Measurements from ENCODE around the gene SHISA4. TPM values are rescaled to one million over a fixed set of nuclear protein-coding genes. Genes with fewer than 3 reads are reported as not detected.
A peak's percentile ranks its signal among the peaks of the same experiment; 100 is the strongest.

Gene SHISA4
- total RNA-seq, 2 experiments from 2014 or later: 0.27 to 0.59 TPM

GRCh38 chr1:201883786-201884185 is 4.9 kb upstream of the SHISA4 start:
- CTCF ChIA-PET: interaction anchor here (1.7 to 5.9 kb wide), 2 partner anchors 12 to 16 kb away, joined by 4 to 55 read pairs; no protein-coding TSS in a partner anchor
- POLR2A ChIA-PET: interaction anchor here (0.8 to 1.6 kb wide), 2 partner anchors 10 to 17 kb away, joined by 4 read pairs; no protein-coding TSS in a partner anchor
- intact Hi-C loops (cut with micrococcal nuclease): no loop called here
- Mint-ChIP-seq H3K27ac (no peak overlapping the region), H3K9me3 (no peaks in the 10 kb centered on the region), H3K4me3 (no peak overlapping the region), H3K4me1 (ENCODE audit: low read depth) (peaks cover 5% of the 10 kb centered on the region), H3K36me3 (no peaks in the 10 kb centered on the region), H3K27me3 (peaks cover 16% of the 10 kb centered on the region)
- peak; percentile 29 for DNase-seq

- H3K36me3 Mint-ChIP-seq: no peaks in the 10 kb centered on the region
- H3K27me3 Mint-ChIP-seq: peaks cover 16% of the 10 kb centered on the region
- H3K27ac Mint-ChIP-seq: no peak overlapping the region
- CTCF ChIA-PET: interaction anchor here (5.9 kb wide), 1 partner anchor 11 kb away, joined by 55 read pairs; no protein-coding TSS in a partner anchor
- POLR2A ChIA-PET: interaction anchor here (0.8 to 1.6 kb wide), 2 partner anchors 9 to 16 kb away, joined by 4 read pairs; no protein-coding TSS in a partner anchor
- H3K4me3 Mint-ChIP-seq: no peak overlapping the region
- intact Hi-C loops (cut with micrococcal nuclease): no loop called here
- no peaks in the 10 kb centered on the region for H3K9me3 Mint-ChIP-seq
- H3K4me1 Mint-ChIP-seq (ENCODE audit: low read depth): peaks cover 6% of the 10 kb centered on the region
- DNase-seq: no peak
These were observed 4.3 kb upstream of the SHISA4 start for GRCh38 chr1:201884425-201884824.

- no peak overlapping the region for H3K4me3 Mint-ChIP-seq
- H3K27me3 Mint-ChIP-seq: peaks cover 25% of the 10 kb centered on the region
- no peaks in the 10 kb centered on the region for H3K36me3 Mint-ChIP-seq
- H3K27ac Mint-ChIP-seq: no peak overlapping the region
- CTCF ChIA-PET: interaction anchor here (2.2 to 5.9 kb wide), 2 partner anchors 10 kb away, joined by 36 to 55 read pairs; no protein-coding TSS in a partner anchor
- peaks cover 8% of the 10 kb centered on the region for H3K4me1 Mint-ChIP-seq (ENCODE audit: low read depth)
- POLR2A ChIA-PET: no interaction called here
- intact Hi-C loops (cut with micrococcal nuclease): no loop called here
- DNase-seq: no peak
- H3K9me3 Mint-ChIP-seq: no peaks in the 10 kb centered on the region
These were observed 3.1 kb upstream of the SHISA4 start for GRCh38 chr1:201885531-201886075.

GRCh38 chr1:201886103-201886885 is 2.4 kb upstream of the SHISA4 start:
- POLR2A ChIA-PET: no interaction called here
- intact Hi-C loops (cut with micrococcal nuclease): no loop called here
- CTCF ChIA-PET: interaction anchor here (1.2 to 2.2 kb wide), 2 partner anchors 9 to 10 kb away, joined by 8 to 36 read pairs; no protein-coding TSS in a partner anchor
- no peak for DNase-seq
- Mint-ChIP-seq H3K4me1 (ENCODE audit: low read depth) (peaks cover 8% of the 10 kb centered on the region), H3K27me3 (peaks cover 29% of the 10 kb centered on the region), H3K27ac (no peak overlapping the region), H3K9me3 (no peaks in the 10 kb centered on the region), H3K36me3 (no peaks in the 10 kb centered on the region), H3K4me3 (no peak overlapping the region)

- Mint-ChIP-seq H3K36me3 (no peaks in the 10 kb centered on the region), H3K27ac (no peak overlapping the region), H3K4me1 (ENCODE audit: low read depth) (peaks cover 8% of the 10 kb centered on the region), H3K27me3 (peaks cover 37% of the 10 kb centered on the region), H3K9me3 (no peaks in the 10 kb centered on the region), H3K4me3 (no peak overlapping the region)
- POLR2A ChIA-PET: no interaction called here
- CTCF ChIA-PET: interaction anchor here (1.2 to 2.2 kb wide), 2 partner anchors 9 to 10 kb away, joined by 8 to 36 read pairs; no protein-coding TSS in a partner anchor
- intact Hi-C loops (cut with micrococcal nuclease): no loop called here
- DNase-seq: no peak
These were observed 1.4 kb upstream of the SHISA4 start for GRCh38 chr1:201887116-201887866.

- H3K27me3 Mint-ChIP-seq: peaks cover 49% of the 10 kb centered on the region
- CTCF ChIA-PET: interaction anchor here (0.8 to 1.4 kb wide), 4 partner anchors 11 to 304 kb away, joined by 3 to 4 read pairs (median 3); partner anchors contain the start of gene LGR6
- no peak overlapping the region for H3K27ac Mint-ChIP-seq
These were observed 631 bp downstream of the SHISA4 start for GRCh38 chr1:201889090-201889968.

GRCh38 chr1:201890223-201890622 is 1.5 kb downstream of the SHISA4 start:
- Mint-ChIP-seq H3K4me1 (ENCODE audit: low read depth) (peaks cover 2% of the 10 kb centered on the region), H3K27ac (no peak overlapping the region), H3K4me3 (no peak overlapping the region), H3K27me3 (peaks cover 49% of the 10 kb centered on the region), H3K36me3 (no peaks in the 10 kb centered on the region), H3K9me3 (no peaks in the 10 kb centered on the region)
- CTCF ChIA-PET: interaction anchor here (1.4 kb wide), 1 partner anchor 11 kb away, joined by 3 read pairs; no protein-coding TSS in a partner anchor
- POLR2A ChIA-PET: no interaction called here
- no peak for DNase-seq
- intact Hi-C loops (cut with micrococcal nuclease): no loop called here

More at GRCh38 chr1:201889090-201889968, 631 bp downstream of the SHISA4 start:
- no peak for DNase-seq
- POLR2A ChIA-PET: no interaction called here
- H3K4me3 Mint-ChIP-seq: peak overlapping the region; percentile 16
- H3K4me1 Mint-ChIP-seq (ENCODE audit: low read depth): peaks cover 2% of the 10 kb centered on the region
- no peaks in the 10 kb centered on the region for H3K9me3 Mint-ChIP-seq
- H3K36me3 Mint-ChIP-seq: no peaks in the 10 kb centered on the region
- intact Hi-C loops (cut with micrococcal nuclease): no loop called here

GRCh38 chr1:201890806-201891450 is 2.2 kb downstream of the SHISA4 start:
- POLR2A ChIA-PET: no interaction called here

GRCh38 chr1:201891451-201892045 is 2.9 kb downstream of the SHISA4 start:
- H3K27me3 Mint-ChIP-seq: peaks cover 49% of the 10 kb centered on the region

More at GRCh38 chr1:201890806-201891450, 2.2 kb downstream of the SHISA4 start:
- Mint-ChIP-seq H3K27me3 (peaks cover 49% of the 10 kb centered on the region), H3K9me3 (no peaks in the 10 kb centered on the region), H3K27ac (no peak overlapping the region), H3K36me3 (no peaks in the 10 kb centered on the region), H3K4me1 (ENCODE audit: low read depth) (peaks cover 4% of the 10 kb centered on the region), H3K4me3 (no peak overlapping the region)
- CTCF ChIA-PET: interaction anchor here (2.0 kb wide), 1 partner anchor 13 kb away, joined by 6 read pairs; no protein-coding TSS in a partner anchor
- intact Hi-C loops (cut with micrococcal nuclease): no loop called here
- no peak for DNase-seq

GRCh38 chr1:201892211-201892610 is 3.5 kb downstream of the SHISA4 start:
- POLR2A ChIA-PET: no interaction called here
- Mint-ChIP-seq H3K4me1 (ENCODE audit: low read depth) (peaks cover 10% of the 10 kb centered on the region), H3K4me3 (no peak overlapping the region), H3K9me3 (no peaks in the 10 kb centered on the region), H3K27me3 (peaks cover 42% of the 10 kb centered on the region), H3K36me3 (no peaks in the 10 kb centered on the region), H3K27ac (no peak overlapping the region)
- intact Hi-C loops (cut with micrococcal nuclease): no loop called here
- no peak for DNase-seq
- CTCF ChIA-PET: interaction anchor here (1.1 to 2.0 kb wide), 2 partner anchors 9 to 14 kb away, joined by 3 to 6 read pairs; no protein-coding TSS in a partner anchor

More at GRCh38 chr1:201891451-201892045, 2.9 kb downstream of the SHISA4 start:
- POLR2A ChIA-PET: no interaction called here
- Mint-ChIP-seq H3K4me3 (no peak overlapping the region), H3K36me3 (no peaks in the 10 kb centered on the region), H3K9me3 (no peaks in the 10 kb centered on the region), H3K27ac (no peak overlapping the region), H3K4me1 (ENCODE audit: low read depth) (peaks cover 10% of the 10 kb centered on the region)
- no peak for DNase-seq
- intact Hi-C loops (cut with micrococcal nuclease): no loop called here
- CTCF ChIA-PET: interaction anchor here (1.1 to 2.0 kb wide), 2 partner anchors 9 to 14 kb away, joined by 3 to 6 read pairs; no protein-coding TSS in a partner anchor
